ENCODE data around the gene CD2BP2.

GRCh38 chr16:30349675-30350074 is 5.4 kb downstream of the CD2BP2 start:
- TF ChIP-seq PATZ1 (CRISPR knock-in tag; IDR thresholded peaks at IDR 0.05; ENCODE audit: borderline replicate concordance) = no peak
- no peak for TF ChIP-seq ZFP3 (CRISPR knock-in tag; IDR thresholded peaks at IDR 0.05)
- TF ChIP-seq OSR1 (CRISPR knock-in tag; IDR thresholded peaks at IDR 0.05) = no peak
- no peak for TF ChIP-seq POU6F1 (CRISPR knock-in tag; IDR thresholded peaks at IDR 0.05; ENCODE audit: borderline replicate concordance, low read depth)
- no peak for TF ChIP-seq ZFP30 (CRISPR knock-in tag; IDR thresholded peaks at IDR 0.05)
- TF ChIP-seq CREB5 (CRISPR knock-in tag; IDR thresholded peaks at IDR 0.05; ENCODE audit: low read depth) = no peak
- TF ChIP-seq, protein P1, sequence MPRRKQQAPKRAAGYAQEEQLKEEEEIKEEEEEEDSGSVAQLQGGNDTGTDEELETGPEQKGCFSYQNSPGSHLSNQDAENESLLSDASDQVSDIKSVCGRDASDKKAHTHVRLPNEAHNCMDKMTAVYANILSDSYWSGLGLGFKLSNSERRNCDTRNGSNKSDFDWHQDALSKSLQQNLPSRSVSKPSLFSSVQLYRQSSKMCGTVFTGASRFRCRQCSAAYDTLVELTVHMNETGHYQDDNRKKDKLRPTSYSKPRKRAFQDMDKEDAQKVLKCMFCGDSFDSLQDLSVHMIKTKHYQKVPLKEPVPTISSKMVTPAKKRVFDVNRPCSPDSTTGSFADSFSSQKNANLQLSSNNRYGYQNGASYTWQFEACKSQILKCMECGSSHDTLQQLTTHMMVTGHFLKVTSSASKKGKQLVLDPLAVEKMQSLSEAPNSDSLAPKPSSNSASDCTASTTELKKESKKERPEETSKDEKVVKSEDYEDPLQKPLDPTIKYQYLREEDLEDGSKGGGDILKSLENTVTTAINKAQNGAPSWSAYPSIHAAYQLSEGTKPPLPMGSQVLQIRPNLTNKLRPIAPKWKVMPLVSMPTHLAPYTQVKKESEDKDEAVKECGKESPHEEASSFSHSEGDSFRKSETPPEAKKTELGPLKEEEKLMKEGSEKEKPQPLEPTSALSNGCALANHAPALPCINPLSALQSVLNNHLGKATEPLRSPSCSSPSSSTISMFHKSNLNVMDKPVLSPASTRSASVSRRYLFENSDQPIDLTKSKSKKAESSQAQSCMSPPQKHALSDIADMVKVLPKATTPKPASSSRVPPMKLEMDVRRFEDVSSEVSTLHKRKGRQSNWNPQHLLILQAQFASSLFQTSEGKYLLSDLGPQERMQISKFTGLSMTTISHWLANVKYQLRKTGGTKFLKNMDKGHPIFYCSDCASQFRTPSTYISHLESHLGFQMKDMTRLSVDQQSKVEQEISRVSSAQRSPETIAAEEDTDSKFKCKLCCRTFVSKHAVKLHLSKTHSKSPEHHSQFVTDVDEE (CRISPR knock-in tag; IDR thresholded peaks at IDR 0.05) = no peak
- TF ChIP-seq ARNTL (CRISPR knock-in tag; IDR thresholded peaks at IDR 0.05; ENCODE audit: borderline replicate concordance, low read depth) = no peak
